Aorta (tissue), 5 donors: ENCODE measurements around the gene PID1. TPM values are rescaled to one million over a fixed set of nuclear protein-coding genes. Genes with fewer than 3 reads are reported as not detected.

ENCODE experiments used
- ATAC-seq: fragments of 200-7000 bp; cut with Tn5 transposase; one replicate; pipeline ENCODE4 v1.9.1; 2022; ENCODE audit warnings: moderate library complexity; ENCODE audit not compliant: low FRiP score
- DNase-seq, 2 donors: peaks; one replicate each; pipeline ENCODE4 v3.0.0-alpha.2; 2020
- H3K27ac ChIP-seq, 2 donors: one replicate each; pipeline ENCODE4 v1.5.1; 2013; ENCODE audit warnings: low read length in 2 of 2, mild to moderate bottlenecking in 2 of 2, moderate library complexity in 2 of 2, control low read depth in 1 of 2, inconsistent platforms in 1 of 2, low read depth in 1 of 2
- H3K27me3 ChIP-seq, 2 donors: one replicate each; pipeline ENCODE4 v1.6.1; 2013; ENCODE audit warnings: control low read depth in 1 of 2, low read length in 1 of 2, mild to moderate bottlenecking in 1 of 2, moderate library complexity in 1 of 2; ENCODE audit not compliant: insufficient read depth in 2 of 2, control insufficient read depth in 1 of 2
- H3K36me3 ChIP-seq, 2 donors: one replicate each; pipeline ENCODE4 v1.6.1; 2013; ENCODE audit warnings: control low read depth in 1 of 2, low read length in 1 of 2, mild to moderate bottlenecking in 1 of 2; ENCODE audit not compliant: insufficient read depth in 2 of 2, control insufficient read depth in 1 of 2
- H3K4me1 ChIP-seq, 2 donors: one replicate each; pipeline ENCODE4 v1.6.1; 2013; ENCODE audit warnings: low read length in 2 of 2, control low read depth in 1 of 2, mild to moderate bottlenecking in 1 of 2, moderate library complexity in 1 of 2; ENCODE audit not compliant: insufficient read depth in 2 of 2, control insufficient read depth in 1 of 2
- H3K4me3 ChIP-seq, 2 donors: one replicate each; pipeline ENCODE4 v1.5.1; 2013; ENCODE audit warnings: low read length in 2 of 2, control low read depth in 1 of 2, mild to moderate bottlenecking in 1 of 2
- H3K9me3 ChIP-seq: one replicate; pipeline ENCODE4 v1.6.1; 2013; ENCODE audit warnings: mild to moderate bottlenecking, low read length; ENCODE audit not compliant: control insufficient read depth
- WGBS, 2 donors: extraction: QIAGEN DNeasy Blood & Tissue Kit; methylation state at CpG; one replicate each; pipeline ENCODE4 v1.1.7; 2013; 5-methylcytosine and 5-hydroxymethylcytosine counted together
- intact Hi-C, 2 donors: fragments of 100-400 bp; cut with DNase I; formaldehyde crosslinking; loops; one replicate each; pipeline versions ENCODE4 v1.14.2 to v1.15.0; 2022
- polyA plus RNA-seq, 2 donors: library from polyadenylated mRNA; stranded (reverse); fragments of 200-250 nt; gene quantifications; one replicate each; pipeline ENCODE4 v1.2.3, GENCODE V29; 2013
- total RNA-seq, 2 donors: library from RNA; stranded (reverse); fragmentation: NEBNext Ultra II Directional; extraction: Animal tissue kit (Norgen Biotek cat#: 25700); gene quantifications; one replicate each; pipeline ENCODE4 v1.2.1, GENCODE V29; 2021
- donor health status: healthy with polysubstance abuse.
- donor health status: Bipolar disorder and iron deficiency.
- donor health status: DM: no; HTN: no; CAD: no.
- donor health status: DM: no; HTN: no; CAD: no.
- donor health status: DM: yes; HTN: yes; CAD: no.

PID1 gene
- total and polyA plus RNA-seq, 4 donors, result 44.8 to 88.6 (median 66.9) TPM

DNA sequence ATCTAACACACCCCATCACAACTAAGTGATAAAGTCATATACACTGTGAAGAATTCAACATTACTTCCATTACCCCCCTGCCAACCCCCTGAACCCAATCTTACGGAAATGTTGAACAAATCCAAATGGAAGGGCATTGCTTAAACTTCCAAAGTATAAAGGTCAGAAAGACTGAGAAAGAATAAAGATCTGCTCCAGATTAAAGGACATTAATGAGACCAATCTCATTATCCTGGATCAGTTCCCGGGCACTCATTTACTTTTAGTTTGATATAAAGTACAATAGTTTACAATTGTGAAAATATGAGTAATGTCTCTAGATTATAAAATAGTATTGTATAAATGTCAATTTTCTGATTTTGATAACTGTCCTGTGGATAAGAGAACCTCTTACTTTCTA, 229.4 kb downstream of the PID1 start:
- Histone ChIP-seq H3K4me3 (no peak overlapping the region), H3K27ac (no peak overlapping the region), H3K9me3 (no peaks in the 10 kb centered on the region), H3K27me3 (no peaks in the 10 kb centered on the region), H3K36me3 (no peaks in the 10 kb centered on the region), H3K4me1 (peaks cover 2 to 5% of the 10 kb centered on the region in 2 donors)
- 96 to 99% methylated on average over 2 of the region's 2 CpGs for WGBS, 2 donors
- intact Hi-C loops, result no loop called here
- no peak for DNase-seq
- no peak for ATAC-seq

DNA sequence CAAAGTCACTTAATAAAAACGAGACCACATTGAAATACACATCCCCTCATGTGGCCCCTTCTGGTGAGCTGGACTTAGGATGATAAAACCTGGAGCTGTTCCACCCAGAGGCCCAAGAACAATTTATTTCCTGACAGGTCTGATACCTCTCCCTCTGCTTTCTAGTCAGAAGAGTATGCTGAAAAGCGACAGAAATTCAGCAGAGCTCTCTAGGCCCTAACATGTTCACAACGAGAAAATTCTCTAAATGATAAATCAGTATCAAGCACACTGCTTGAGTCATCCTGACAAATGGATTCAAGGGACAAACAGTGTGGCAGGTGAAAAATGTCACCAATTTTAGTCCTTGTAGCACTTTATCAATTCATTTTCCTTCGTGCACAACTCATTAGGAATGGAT, 233.5 kb downstream of the PID1 start:
- H3K36me3 ChIP-seq, result no peaks in the 10 kb centered on the region
- 71 to 77% methylated on average over 4 of the region's 4 CpGs for WGBS, 2 donors
- ATAC-seq, result no peak
- H3K9me3 ChIP-seq, result no peaks in the 10 kb centered on the region
- peaks cover 0 to 2% of the 10 kb centered on the region in 2 donors for H3K4me1 ChIP-seq
- intact Hi-C loops, result no loop called here
- no peaks in the 10 kb centered on the region for H3K27me3 ChIP-seq
- no peak for DNase-seq
- H3K4me3 ChIP-seq, result no peak overlapping the region
- no peak overlapping the region for H3K27ac ChIP-seq

DNA sequence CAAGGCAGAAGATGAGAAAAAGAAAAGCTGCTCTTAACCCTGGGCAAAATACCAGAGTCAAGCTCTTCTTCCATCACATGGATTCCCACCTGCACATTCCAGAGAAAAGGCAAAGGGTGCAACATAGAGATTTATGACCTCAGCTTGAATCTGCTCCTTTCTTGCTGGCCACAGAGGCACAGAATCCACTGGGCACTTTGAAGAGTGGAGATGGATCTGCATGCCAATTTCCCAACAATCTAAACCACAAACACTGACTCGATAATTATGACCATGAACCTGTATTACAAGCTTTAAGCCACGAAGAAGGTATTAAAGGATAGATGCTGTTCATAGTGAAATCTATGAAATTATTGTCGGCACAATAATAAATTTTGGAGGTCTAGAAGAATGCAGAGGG, 237.3 kb downstream of the PID1 start:
- Histone ChIP-seq H3K27me3 (no peaks in the 10 kb centered on the region), H3K36me3 (no peaks in the 10 kb centered on the region), H3K9me3 (no peaks in the 10 kb centered on the region), H3K4me1 (peaks cover 2 to 4% of the 10 kb centered on the region in 2 donors), H3K4me3 (no peak overlapping the region), H3K27ac (no peak overlapping the region)
- DNase-seq (no peak), ATAC-seq (no peak)
- intact Hi-C loops, result no loop called here
- WGBS, 2 donors, result 90 to 93% methylated on average over 3 of the region's 3 CpGs

DNA sequence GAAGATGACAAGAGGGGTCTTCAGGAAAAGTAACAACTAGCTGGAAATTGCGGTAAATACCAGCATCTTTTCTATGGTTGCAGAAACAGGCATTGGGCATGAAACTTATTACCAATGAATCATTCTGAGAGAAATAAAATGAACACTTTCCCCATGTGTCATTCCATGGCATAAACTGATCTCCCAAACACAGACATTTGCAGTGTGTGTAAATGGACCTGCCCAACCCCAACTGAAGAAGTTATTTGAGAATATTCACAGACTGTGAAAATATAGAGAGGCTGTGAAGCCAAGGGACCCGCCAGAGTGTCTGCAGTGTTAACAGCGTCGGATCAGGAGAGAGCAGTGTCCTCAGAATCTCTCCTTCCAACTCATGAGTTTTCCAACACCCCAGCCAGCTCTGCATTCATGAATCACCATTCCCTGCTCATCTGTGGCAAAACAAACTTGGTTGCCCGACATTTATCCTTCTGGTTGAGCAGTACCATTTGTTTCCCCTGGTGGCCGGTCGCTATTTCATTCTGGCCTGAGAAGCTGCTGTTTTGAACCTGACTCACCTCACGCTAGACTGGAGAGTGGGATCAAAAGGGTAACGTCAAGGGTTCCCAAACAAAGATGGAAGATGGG, 238.4 kb downstream of the PID1 start:
- H3K4me3 ChIP-seq, result no peak overlapping the region
- ATAC-seq, result peak; percentile 60
- H3K27me3 ChIP-seq, result no peaks in the 10 kb centered on the region
- no peaks in the 10 kb centered on the region for H3K36me3 ChIP-seq
- intact Hi-C loops, result no loop called here
- H3K27ac ChIP-seq, result no peak overlapping the region
- DNase-seq, result peak in 1 of 2 donors; percentile 48
- WGBS, 2 donors, result 87 to 90% methylated on average over 9 of the region's 9 CpGs
- no peaks in the 10 kb centered on the region for H3K9me3 ChIP-seq
- peaks cover 2 to 6% of the 10 kb centered on the region in 2 donors for H3K4me1 ChIP-seq

DNA sequence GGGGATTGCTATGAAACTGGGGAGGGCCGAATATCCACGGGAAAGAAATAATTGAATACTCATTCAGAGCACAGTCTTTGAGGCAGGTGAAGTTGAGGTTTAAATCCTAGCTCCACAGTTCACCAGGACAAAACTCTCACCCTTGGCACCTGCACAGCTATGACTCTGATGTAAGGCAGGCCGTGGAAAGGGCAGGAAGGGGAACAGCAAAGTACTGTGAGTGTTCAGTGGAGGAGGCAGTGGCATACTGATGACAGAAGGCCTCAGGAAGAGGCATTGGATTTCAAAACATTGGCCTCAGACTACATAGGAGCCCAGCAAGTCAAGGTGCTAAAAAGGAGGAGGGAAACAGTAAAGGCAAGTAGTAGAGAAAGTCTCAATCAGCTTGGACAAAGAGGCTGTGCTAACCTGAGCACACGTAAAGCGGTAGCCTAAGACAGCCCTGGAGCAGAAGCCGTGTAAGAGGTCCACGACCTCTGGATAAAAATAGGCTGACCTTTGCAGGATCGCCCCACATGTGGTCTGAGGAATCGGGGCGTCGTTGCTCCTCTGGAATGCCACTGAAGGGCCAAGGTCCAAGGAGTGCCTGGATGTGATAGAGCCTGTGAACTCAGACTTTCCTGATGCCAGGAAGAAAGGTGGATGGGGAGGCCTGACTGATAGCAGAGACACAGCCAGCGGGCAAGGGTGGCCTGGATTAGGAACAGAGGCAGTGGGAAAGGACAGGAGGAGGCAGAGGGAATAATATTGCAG, 243.6 kb downstream of the PID1 start:
- Histone ChIP-seq H3K27ac (peak overlapping the region in 1 of 2 donors; percentile 2), H3K36me3 (peaks cover 0 to 1% of the 10 kb centered on the region in 2 donors), H3K9me3 (no peaks in the 10 kb centered on the region), H3K27me3 (no peaks in the 10 kb centered on the region), H3K4me3 (no peak overlapping the region), H3K4me1 (peaks cover 4 to 12% of the 10 kb centered on the region in 2 donors)
- WGBS, 2 donors, result 62 to 63% methylated on average over 12 of the region's 12 CpGs
- ATAC-seq, result no peak
- intact Hi-C loops, result no loop called here
- no peak for DNase-seq

DNA sequence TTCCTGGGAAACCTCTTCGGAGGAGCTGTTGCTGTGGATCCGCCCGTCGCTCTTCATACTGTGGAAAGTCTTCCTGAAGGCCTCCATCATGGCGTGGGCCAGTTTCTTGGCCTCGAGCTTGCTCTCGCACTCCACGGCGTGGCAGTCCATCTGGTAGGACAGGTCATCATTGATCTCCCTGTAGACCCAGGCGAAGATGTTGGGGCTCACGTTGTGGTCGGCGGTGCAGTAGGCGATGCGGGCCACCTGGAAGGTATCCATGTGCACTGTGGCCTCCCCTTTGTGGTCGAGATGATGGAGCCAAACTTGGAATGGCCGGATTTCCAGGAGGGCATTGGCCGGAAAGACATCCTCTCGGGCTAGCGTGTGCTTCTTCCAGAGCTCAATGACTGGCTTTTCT, 245.4 kb downstream of the PID1 start:
- Histone ChIP-seq H3K27ac (no peak overlapping the region), H3K4me1 (peaks cover 4 to 8% of the 10 kb centered on the region in 2 donors), H3K36me3 (peaks cover 0 to 1% of the 10 kb centered on the region in 2 donors), H3K27me3 (no peaks in the 10 kb centered on the region), H3K4me3 (no peak overlapping the region), H3K9me3 (no peaks in the 10 kb centered on the region)
- ATAC-seq (no peak), DNase-seq (no peak)
- intact Hi-C loops, result no loop called here
- 96 to 97% methylated on average over 20 of the region's 20 CpGs for WGBS, 2 donors

DNA sequence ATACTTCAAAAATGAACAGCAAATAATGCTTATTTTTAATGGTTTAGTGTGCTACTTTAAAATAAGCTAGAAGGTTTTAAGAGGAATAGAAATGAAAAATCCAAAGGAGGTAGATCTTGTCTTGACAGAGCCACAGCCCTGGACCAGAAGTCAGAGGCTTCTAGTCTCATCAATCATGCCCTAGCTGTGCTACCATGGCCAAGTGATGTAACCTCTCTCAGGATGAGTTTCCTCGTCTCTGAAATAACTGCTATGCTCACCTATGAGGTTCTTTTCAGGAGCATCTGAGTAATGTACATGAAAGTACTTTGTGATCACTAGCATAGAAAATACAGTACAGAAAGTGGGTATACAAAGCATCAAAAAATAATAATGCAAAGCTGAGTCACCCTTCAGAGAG, 248.4 kb downstream of the PID1 start:
- WGBS, 2 donors, result 69 to 82% methylated on average over 1 of the region's 1 CpG
- DNase-seq (no peak), ATAC-seq (no peak)
- H3K4me3 ChIP-seq, result no peak overlapping the region
- H3K4me1 ChIP-seq, result peaks cover 4 to 6% of the 10 kb centered on the region in 2 donors
- intact Hi-C loops, result no loop called here
- H3K9me3 ChIP-seq, result no peaks in the 10 kb centered on the region
- H3K27ac ChIP-seq, result no peak overlapping the region
- no peaks in the 10 kb centered on the region for H3K27me3 ChIP-seq
- H3K36me3 ChIP-seq, result peaks cover 0 to 1% of the 10 kb centered on the region in 2 donors

DNA sequence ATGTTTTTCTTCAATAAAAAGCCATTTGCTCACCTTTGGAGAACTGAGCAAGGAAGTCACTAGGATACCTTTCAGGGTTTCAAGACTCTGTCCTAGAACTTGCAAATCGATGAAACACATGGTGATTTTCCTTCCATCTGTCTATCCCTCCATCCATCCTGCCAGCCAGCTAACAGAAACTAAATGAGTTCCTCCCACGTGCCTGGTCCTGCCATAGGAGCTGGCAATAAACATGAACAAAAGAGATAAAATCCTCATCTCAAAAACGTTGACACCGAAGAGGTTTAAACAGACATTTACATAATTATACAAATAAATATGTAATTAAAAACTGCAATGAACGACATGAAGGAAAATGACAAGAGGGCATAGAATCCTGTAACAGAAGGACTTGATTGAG, 249.0 kb downstream of the PID1 start:
- no peaks in the 10 kb centered on the region for H3K4me1 ChIP-seq
- no peak overlapping the region for H3K27ac ChIP-seq
- ATAC-seq (no peak), DNase-seq (no peak)
- no peaks in the 10 kb centered on the region for H3K9me3 ChIP-seq
- WGBS, 2 donors, result 70 to 81% methylated on average over 5 of the region's 5 CpGs
- no peak overlapping the region for H3K4me3 ChIP-seq
- no peaks in the 10 kb centered on the region for H3K27me3 ChIP-seq
- H3K36me3 ChIP-seq, result peaks cover 0 to 1% of the 10 kb centered on the region in 2 donors
- intact Hi-C loops, result no loop called here

DNA sequence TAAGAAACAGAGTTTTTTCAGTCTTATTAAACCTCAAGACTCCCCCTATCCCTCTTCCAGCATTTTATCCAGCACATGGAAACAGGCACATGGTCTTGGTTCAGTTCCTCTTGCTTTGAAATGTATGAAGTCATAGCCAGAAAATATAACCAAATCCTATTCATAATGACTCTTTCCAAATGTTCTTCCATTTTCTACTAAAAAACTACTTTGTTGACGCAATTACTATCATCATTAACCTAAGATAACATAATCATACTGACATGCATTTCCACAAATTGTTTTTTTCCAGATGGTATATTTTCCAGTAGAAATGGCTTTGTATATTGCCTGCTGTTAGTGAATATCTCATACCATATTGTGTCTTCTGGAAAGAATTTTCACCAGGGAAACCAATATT, 261.3 kb downstream of the PID1 start:
- H3K27ac ChIP-seq, result no peak overlapping the region
- no peaks in the 10 kb centered on the region for H3K27me3 ChIP-seq
- no peaks in the 10 kb centered on the region for H3K4me1 ChIP-seq
- H3K4me3 ChIP-seq, result no peak overlapping the region
- ATAC-seq (no peak), DNase-seq (no peak)
- H3K9me3 ChIP-seq, result no peaks in the 10 kb centered on the region
- intact Hi-C loops, result no loop called here
- H3K36me3 ChIP-seq, result no peaks in the 10 kb centered on the region
- 91 to 92% methylated on average over 1 of the region's 1 CpG for WGBS, 2 donors
